GM19023 (cell line): ENCODE measurements around the gene HOXC5.
"Not testable (repeated sequence)": the region's sequence is repeated elsewhere in the genome, so short reads cannot be mapped to it uniquely, and the experiment has no call there.

Experiments used
- ATAC-seq: cut with Tn5 transposase; IDR thresholded peaks from one replicate; pipeline ENCODE4 v1.9.1; 2021; ENCODE audit warnings: mild to moderate bottlenecking, moderate library complexity; ENCODE audit not compliant: unreplicated experiment

Gene HOXC5

GRCh38 chr12:54032086-54032619, 697 bp upstream of the HOXC5 start:
- ATAC-seq, result no peak

- no peak for ATAC-seq
Measured at GRCh38 chr12:54033106-54033979, 493 bp downstream of the HOXC5 start.

GRCh38 chr12:54033980-54034784, 1.3 kb downstream of the HOXC5 start:
- ATAC-seq, result no peak

- ATAC-seq, result no peak
Measured at GRCh38 chr12:54034785-54035310, 2.0 kb downstream of the HOXC5 start.

GRCh38 chr12:54035568-54036264, 2.9 kb downstream of the HOXC5 start:
- ATAC-seq, result no peak

GRCh38 chr12:54036620-54037359, 3.9 kb downstream of the HOXC5 start:
- no peak for ATAC-seq

DNA sequence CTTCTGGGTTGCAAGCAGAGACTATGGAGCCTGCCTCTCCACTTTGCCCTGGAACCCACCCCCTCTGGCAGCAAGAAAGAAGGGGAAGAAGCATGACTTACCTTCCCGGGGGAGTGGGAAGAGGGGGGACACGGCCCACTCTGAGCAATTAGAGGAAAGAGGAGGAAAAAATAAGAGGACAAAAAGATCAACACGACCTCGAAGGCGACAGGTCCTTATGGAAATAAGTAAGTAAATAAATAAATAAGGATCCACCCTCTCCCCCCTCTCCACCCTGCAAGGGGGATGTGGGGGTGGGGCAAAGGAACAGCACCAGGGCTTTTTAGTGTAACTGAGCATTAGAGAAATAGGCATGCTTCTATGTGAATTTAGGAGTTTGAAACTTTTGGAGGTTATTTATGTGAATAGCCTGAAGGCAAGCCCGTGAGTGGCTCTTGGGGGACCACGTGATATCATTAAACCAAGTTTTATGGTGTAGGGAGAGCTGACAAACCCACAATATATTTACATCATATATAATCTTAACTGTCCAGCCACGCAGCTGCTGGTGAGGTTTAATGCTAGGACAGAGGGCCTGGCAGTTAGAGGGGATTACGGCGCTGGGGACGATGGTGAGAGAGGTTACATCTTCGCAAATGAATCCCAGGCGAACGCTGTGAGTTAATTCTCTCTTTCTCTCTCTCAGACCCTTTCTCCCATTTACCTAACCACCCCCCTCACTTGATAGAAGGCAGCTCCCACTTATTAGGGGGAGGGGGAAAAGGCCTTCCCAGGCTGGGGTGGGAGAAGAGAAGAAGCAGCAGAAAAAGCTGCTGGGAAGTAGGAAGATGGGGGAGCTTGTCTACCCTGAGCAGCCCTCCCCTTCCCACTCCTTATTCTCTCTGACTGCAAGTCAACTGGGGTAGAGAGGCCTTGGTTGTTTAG, 4.8 kb downstream of the HOXC5 start:
- ATAC-seq, result no peak

- no peak for ATAC-seq
Measured at GRCh38 chr12:54038284-54038870, 5.5 kb downstream of the HOXC5 start.

DNA sequence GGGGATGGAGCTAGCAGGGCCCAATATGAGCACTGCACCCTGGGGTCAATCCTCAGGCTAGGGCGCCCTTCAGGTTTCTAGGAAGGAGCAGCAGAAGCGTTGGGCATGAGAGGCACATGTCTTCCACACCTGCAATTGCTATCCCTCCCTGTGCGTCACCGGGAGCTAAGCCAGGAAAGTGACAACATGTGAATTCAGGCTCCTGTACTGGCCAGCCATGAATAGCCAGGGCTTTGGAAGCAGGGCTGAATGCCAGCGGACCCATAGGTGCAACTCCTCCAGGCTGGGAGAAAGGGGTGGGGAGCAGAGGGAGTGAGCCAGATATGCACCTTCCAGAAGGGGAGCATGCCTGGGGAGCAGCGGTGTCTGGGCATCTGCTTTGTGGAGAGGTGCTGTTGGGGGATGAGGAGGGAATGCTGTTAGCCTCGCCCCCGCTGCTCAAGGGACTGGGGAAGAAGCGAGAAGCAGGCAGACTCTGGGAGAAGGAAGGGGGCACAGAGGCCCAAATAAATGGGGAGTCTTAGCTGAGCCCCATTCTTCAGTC, 6.1 kb downstream of the HOXC5 start:
- no peak for ATAC-seq

- no peak for ATAC-seq
Measured at GRCh38 chr12:54039417-54040147, 6.7 kb downstream of the HOXC5 start.

- ATAC-seq, result no peak
Measured at GRCh38 chr12:54040148-54040494, 7.3 kb downstream of the HOXC5 start.

DNA sequence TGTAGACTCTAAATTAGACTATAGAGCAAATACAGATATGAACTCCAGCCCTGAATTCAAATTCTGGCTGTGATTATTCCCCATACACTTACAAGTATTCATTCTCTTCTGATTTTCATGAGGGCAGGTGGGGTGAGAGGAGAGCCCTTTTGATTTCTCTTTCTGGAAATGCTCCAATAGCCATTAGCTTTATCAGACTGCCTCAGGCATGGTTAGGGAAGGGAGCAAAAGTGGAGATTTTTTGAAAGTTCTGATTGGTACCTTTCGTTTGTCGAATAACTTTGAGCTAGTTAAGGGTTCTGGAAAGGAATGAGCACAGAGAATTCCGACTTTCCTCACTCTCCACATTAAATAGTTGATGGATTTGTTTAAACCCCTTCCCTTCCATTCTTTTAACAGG, 7.8 kb downstream of the HOXC5 start:
- no peak for ATAC-seq

DNA sequence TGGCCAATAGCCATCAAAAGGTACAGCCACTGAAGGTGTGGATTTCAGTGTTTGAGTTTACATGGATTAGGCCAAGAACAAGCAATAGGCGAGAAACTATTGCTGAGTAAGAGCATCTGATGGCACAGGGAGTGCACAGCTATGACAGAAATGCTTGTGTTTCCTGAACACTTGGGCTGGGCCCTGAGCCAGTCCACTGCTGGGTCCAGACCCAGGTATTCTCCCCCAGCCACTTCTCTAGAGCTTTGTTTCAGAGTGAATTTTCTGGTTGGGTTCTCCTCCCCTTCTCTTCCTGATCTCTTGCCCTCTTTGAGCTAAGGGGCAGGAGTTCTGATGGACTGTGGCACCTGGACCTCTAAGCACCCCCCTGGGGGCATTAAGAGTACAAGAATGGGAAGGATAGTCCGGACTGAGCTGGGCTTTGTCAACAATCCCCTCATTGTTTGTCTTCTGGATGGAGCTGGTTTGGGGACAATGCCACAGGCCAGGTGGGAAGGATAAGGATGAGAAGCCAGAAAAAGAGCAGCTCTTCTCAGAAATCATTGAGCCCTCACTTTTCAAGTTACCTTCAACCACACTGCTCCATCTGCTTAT, 8.3 kb downstream of the HOXC5 start:
- ATAC-seq, result no peak

DNA sequence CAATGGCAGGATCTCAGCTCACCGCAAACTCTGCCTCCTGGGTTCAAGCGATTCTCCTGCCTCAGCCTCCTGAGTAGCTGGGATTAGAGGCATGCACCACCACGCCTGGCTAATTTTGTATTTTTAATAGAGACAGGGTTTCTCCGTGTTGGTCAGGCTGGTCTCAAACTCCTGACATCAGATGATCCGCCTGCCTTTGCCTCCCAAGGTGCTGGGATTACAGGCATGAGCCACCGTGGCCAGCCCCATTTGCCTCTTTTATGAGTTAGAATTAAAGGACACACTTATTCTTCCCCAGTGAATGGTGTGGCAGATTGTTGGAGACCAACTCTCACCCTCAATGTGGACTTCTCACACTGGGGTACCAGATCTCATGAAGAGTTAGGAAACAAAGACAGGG, 9.2 kb downstream of the HOXC5 start:
- not testable (repeated sequence) for ATAC-seq

GRCh38 chr12:54042970-54043853, 10.4 kb downstream of the HOXC5 start:
- no peak for ATAC-seq

DNA sequence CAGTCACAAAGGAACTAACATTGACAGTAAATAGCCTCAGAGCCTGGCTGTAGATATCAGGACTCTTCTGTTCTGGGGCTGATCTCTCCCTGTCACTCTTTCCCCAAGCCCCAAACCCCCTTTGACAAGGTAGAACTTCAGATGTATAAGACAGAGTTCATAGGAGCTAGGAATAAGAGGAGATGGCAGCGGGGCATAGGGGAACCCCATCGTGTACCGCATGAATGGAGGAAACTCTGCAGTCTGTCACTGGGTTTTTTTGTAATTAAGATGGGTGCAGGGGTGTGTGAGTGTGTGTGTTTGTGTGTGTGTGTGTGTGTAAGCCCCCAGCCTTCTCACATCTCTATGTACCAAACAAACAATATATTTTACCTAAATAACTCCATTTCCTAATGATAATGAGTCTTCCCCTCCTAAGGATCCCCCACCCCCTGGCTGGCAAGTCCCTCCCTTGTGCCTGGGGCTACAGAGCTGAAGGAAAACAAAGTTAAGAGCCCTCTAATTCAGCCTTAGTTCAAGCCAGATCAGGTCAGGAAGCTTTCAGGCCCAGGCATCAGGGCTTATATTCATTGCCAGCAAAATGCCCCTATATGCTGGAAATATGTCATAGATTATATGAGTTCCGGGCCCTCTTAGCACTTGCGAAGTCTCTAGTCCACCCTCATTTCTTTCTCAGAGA, 11.7 kb downstream of the HOXC5 start:
- no peak for ATAC-seq
